Panc1 (cell line): Measurements from ENCODE around the gene AQP7.

Experiments
- CTCF ChIP-seq: fragments of 450-650 bp; IDR thresholded peaks from 2 replicates; pipeline ENCODE4 v1.5.1; 2017; ENCODE audit warnings: mild to moderate bottlenecking
- POLR2AphosphoS5 ChIP-seq: IDR thresholded peaks from 2 replicates; pipeline ENCODE4 v1.6.1; 2012; ENCODE audit warnings: mild to moderate bottlenecking, low read depth, low read length, moderate library complexity
- TF ChIP-seq, protein P1 (sequence below), 2 experiments: IDR thresholded peaks; 2 replicates each; pipeline ENCODE4 v1.6.1; 2011 to 2012; ENCODE audit warnings: low read depth in 2 of 2, control low read depth in 1 of 2, low read length in 1 of 2, mild to moderate bottlenecking in 1 of 2, moderate library complexity in 1 of 2; ENCODE audit not compliant: insufficient read depth in 1 of 2

DNA sequence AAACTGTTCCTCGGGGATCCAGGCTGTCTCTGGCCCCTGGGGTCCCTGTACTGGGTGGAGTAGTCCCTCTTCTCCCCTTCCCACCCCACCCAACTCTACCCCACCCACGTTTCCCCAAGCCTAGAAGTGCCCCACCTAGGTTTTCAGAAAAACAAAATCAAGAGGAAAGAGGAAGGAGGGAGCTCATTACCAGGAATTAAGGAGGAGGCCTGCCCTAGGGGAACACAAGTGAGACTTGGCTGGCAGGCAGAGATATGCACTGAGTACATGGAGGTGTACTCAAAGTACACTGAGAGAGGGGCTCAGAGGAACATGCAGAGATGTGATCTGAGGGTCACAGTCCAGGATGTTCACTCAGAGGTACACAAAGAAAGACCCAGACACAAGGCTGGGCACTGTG is 34.8 kb upstream of the AQP7 start:
- no peak for TF ChIP-seq CTCF
- TF ChIP-seq, protein P1, sequence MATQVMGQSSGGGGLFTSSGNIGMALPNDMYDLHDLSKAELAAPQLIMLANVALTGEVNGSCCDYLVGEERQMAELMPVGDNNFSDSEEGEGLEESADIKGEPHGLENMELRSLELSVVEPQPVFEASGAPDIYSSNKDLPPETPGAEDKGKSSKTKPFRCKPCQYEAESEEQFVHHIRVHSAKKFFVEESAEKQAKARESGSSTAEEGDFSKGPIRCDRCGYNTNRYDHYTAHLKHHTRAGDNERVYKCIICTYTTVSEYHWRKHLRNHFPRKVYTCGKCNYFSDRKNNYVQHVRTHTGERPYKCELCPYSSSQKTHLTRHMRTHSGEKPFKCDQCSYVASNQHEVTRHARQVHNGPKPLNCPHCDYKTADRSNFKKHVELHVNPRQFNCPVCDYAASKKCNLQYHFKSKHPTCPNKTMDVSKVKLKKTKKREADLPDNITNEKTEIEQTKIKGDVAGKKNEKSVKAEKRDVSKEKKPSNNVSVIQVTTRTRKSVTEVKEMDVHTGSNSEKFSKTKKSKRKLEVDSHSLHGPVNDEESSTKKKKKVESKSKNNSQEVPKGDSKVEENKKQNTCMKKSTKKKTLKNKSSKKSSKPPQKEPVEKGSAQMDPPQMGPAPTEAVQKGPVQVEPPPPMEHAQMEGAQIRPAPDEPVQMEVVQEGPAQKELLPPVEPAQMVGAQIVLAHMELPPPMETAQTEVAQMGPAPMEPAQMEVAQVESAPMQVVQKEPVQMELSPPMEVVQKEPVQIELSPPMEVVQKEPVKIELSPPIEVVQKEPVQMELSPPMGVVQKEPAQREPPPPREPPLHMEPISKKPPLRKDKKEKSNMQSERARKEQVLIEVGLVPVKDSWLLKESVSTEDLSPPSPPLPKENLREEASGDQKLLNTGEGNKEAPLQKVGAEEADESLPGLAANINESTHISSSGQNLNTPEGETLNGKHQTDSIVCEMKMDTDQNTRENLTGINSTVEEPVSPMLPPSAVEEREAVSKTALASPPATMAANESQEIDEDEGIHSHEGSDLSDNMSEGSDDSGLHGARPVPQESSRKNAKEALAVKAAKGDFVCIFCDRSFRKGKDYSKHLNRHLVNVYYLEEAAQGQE (IDR thresholded peaks at IDR 0.05; ENCODE audit: insufficient read depth in 1 of 2, low read depth in 2 of 2, low read length in 1 of 2) = no peak
- TF ChIP-seq POLR2AphosphoS5 = no peak
